ENCODE measurements around the gene MESP1. TPM values are rescaled to one million over a fixed set of nuclear protein-coding genes. Genes with fewer than 3 reads are reported as not detected.

Gene MESP1
- total RNA-seq, 6 donors from 2014 or later, result 0.49 to 3.5 (median 1.7) TPM

DNA sequence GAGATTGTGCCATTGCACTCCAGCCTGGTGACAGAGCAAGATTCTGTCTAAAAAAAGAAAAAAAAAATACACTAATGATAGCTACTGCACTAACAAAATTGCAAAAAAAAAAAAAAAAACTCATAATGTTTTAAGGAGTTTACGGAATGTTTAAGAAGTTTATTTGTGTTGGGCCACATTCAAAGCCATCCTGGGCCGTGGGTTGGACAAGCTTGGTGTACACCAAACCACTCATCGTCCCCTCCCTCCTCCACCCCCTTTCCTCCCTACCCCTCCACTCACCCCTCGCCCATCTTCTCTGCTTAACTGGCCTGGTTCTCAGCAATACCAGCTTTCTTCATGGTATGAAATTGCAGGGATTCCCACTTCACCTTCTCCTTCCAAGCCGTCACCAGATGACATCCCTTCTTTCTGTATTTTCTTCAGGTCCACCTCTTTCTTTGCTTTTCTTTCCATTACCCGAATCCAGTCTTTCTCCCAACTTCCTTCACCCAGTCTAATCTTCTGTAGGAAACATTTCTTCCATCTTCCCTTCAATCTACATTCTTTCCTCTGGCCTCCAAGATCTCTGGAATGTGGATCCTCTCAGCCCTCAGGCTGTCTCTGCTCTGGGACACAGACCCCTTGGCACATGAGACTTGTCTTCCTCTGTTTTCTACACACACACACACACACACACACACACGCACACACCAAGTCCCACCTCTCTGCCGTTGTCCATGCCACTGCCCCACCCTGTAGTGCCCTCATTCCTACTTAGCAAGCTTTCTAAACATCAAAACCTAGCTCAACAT lies 3.5 kb upstream of the MESP1 start:
- TF ChIP-seq POLR2A (IDR thresholded peaks at IDR 0.05), result no peak
- TF ChIP-seq POLR2AphosphoS5 (IDR thresholded peaks at IDR 0.05), result no peak
- no peak for TF ChIP-seq EP300 (IDR thresholded peaks at IDR 0.05)
- TF ChIP-seq CTCF (IDR thresholded peaks at IDR 0.05), result no peak
- ATAC-seq (ENCODE audit: low FRiP score in 2 of 2) (no peak), DNase-seq (no peak)
- H3K4me3 ChIP-seq, result no peak overlapping the region
- H3K9me3 ChIP-seq, result no peaks in the 10 kb centered on the region
- H3K27ac ChIP-seq, result no peak overlapping the region
- peaks cover 13 to 25% (median 14%) of the 10 kb centered on the region in 4 donors for H3K4me1 ChIP-seq
- WGBS, 2 donors, result 68 to 72% methylated on average over 8 of the region's 8 CpGs
- H3K36me3 ChIP-seq, result no peaks in the 10 kb centered on the region
- H3K27me3 ChIP-seq, result peaks cover 0 to 6% (median 0%) of the 10 kb centered on the region in 4 donors

DNA sequence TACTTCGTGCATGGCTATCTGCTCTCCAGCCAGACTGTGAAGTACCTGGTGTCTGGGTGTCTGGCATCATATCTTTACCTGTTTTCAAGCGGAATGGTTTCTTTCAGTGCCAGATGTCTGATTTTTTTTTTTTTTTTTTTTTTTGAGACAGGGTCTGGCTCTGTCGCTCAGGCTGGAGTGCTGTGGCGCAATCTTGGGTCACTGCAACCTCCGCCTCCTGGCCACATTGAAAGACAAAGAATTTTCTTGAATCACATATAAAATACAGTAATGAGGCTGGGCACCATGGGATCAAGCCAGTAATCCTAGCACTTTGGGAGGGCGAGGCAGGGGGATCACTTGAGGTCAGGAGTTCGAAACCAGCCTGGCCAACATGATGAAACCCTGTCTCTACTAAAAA lies 2.8 kb upstream of the MESP1 start:
- no peak for TF ChIP-seq EP300 (IDR thresholded peaks at IDR 0.05)
- TF ChIP-seq CTCF (IDR thresholded peaks at IDR 0.05), result no peak
- no peak for TF ChIP-seq POLR2A (IDR thresholded peaks at IDR 0.05)
- TF ChIP-seq POLR2AphosphoS5 (IDR thresholded peaks at IDR 0.05), result no peak
- H3K4me3 ChIP-seq, result no peak overlapping the region
- ATAC-seq (ENCODE audit: low FRiP score in 2 of 2), result no peak
- no peaks in the 10 kb centered on the region for H3K9me3 ChIP-seq
- no peak overlapping the region for H3K27ac ChIP-seq
- no peaks in the 10 kb centered on the region for H3K36me3 ChIP-seq
- no peak for DNase-seq
- peaks cover 13 to 25% (median 14%) of the 10 kb centered on the region in 4 donors for H3K4me1 ChIP-seq
- peaks cover 0 to 6% (median 0%) of the 10 kb centered on the region in 4 donors for H3K27me3 ChIP-seq
- WGBS, 2 donors, result 66 to 67% methylated on average over 7 of the region's 7 CpGs

DNA sequence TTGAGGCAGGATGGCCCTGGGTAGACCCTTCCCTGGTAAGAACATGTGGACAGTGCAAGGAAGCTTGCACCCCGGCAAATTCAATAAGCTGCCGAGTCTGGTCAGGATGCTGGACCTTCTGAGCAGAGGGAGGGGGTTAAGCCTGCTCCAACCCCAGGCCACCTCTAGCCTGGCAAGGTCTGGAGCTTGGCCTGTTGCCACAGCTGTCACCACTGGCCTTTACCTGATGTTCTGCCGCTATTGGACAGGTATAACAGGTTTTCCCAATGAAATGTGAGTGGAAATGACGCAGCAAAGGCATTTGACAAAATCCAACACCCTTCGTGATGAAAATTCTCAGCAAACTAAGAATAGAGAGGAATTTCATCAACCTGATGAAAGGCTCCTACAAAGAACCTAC lies 699 bp upstream of the MESP1 start:
- TF ChIP-seq POLR2AphosphoS5 (IDR thresholded peaks at IDR 0.05), result no peak
- TF ChIP-seq EP300 (IDR thresholded peaks at IDR 0.05), result no peak
- no peak for TF ChIP-seq POLR2A (IDR thresholded peaks at IDR 0.05)
- TF ChIP-seq CTCF (IDR thresholded peaks at IDR 0.05), result no peak
- ATAC-seq (ENCODE audit: low FRiP score in 2 of 2), result no peak
- Histone ChIP-seq H3K27me3 (peaks cover 0 to 6% (median 0%) of the 10 kb centered on the region in 4 donors), H3K9me3 (no peaks in the 10 kb centered on the region), H3K27ac (no peak overlapping the region), H3K4me1 (peaks cover 13 to 25% (median 14%) of the 10 kb centered on the region in 4 donors), H3K4me3 (no peak overlapping the region), H3K36me3 (no peaks in the 10 kb centered on the region)
- 55 to 85% methylated on average over 3 to 5 of the region's 5 CpGs for WGBS, 2 donors
- DNase-seq, result peak in 1 of 2 donors; percentile 62

DNA sequence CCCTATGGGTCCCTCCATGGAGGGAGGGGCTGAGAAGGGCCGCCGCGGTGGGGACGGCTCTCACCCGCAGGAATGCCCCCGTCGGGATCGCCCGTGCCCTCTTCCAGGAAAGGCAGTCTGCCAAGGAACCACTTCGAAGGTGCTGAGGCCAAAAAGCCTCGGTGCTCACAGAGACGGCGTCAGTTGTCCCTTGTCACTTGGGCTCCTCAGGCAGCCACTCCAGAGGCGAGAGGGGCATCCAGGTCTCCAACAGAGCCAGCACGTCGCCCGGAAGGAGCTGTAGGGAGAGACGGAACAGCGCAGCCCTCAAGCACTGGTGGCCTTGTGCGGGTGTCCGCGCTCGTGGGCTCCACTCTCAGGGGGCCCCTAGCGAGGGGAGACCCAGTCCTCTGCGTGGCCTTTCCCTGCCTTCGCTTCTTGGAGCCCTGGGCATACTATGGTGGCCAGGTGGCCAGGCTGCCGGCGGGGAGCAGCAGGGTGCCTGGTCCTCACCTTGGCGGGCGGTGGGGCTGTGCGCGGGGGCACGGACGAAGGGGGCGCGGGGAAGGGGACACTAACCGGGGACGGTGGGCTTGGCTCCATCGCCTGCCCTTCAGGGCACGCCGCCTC lies 994 bp downstream of the MESP1 start:
- peak; percentile 34 to 68 for DNase-seq
- peaks cover 0 to 6% (median 0%) of the 10 kb centered on the region in 4 donors for H3K27me3 ChIP-seq
- no peak for TF ChIP-seq CTCF (IDR thresholded peaks at IDR 0.05)
- no peak for TF ChIP-seq EP300 (IDR thresholded peaks at IDR 0.05)
- TF ChIP-seq POLR2A (IDR thresholded peaks at IDR 0.05), result no peak
- no peak for TF ChIP-seq POLR2AphosphoS5 (IDR thresholded peaks at IDR 0.05)
- peak in 1 of 2 donors; percentile 27 for ATAC-seq (ENCODE audit: low FRiP score in 2 of 2)
- no peaks in the 10 kb centered on the region for H3K9me3 ChIP-seq
- H3K4me1 ChIP-seq, result peaks cover 13 to 25% (median 14%) of the 10 kb centered on the region in 4 donors
- H3K36me3 ChIP-seq, result no peaks in the 10 kb centered on the region
- peak overlapping the region; percentile 26 to 81 (median 66) for H3K4me3 ChIP-seq
- H3K27ac ChIP-seq, result peak overlapping the region in 3 of 4 donors; percentile 23 to 79 (median 46)
- WGBS, 2 donors, result 13 to 17% methylated on average over 9 to 24 of the region's 41 CpGs
